GM21423 (cell line): ENCODE data around the gene PTDSS2.
A peak's percentile ranks its signal among the peaks of the same experiment; 100 is the strongest.
"Not testable (repeated sequence)": the region's sequence is repeated elsewhere in the genome, so short reads cannot be mapped to it uniquely, and the experiment has no call there.

Experiments
- ATAC-seq: cut with Tn5 transposase; IDR thresholded peaks from one replicate; pipeline ENCODE4 v1.9.1; 2021; ENCODE audit warnings: mild to moderate bottlenecking, moderate library complexity; ENCODE audit not compliant: unreplicated experiment

Gene PTDSS2

DNA sequence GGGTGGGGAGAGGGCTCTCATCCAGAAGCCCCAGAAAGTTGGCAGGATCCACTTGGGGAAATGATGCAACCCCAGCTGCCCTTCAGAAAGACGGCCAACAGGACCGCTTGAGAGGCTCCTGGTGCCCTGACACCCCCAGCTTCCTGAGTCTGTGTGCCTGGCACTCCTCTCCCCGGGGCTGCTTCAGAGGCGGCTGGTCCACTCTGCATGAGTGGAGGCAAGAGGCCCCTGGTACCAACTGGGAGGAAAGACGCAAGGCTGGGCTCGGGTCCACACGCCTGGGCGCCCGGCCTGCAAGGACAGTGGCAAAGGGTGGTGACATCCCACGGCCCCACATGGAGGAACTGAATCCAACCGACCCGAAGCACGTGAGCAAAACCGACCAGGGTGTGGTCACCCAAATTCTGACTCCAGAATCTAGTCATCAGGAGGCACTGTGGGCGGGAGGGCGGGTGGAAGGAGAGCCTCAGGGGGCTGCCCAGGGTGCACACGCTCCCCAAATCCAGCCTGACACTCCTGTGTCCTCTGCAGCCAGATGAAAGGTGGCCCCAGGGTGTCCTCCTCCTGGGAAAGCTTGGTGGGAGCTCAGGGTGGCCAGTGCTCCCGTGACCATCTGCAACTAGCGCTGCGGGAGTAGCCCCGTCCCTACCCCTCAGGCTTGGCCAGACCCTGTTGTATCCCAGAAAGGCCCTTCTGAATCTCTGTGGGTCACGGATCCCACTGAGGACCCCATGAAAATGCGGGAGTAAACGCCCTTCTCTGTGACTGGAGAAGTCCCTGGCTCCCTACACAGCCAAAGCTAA lies 53.3 kb downstream of the PTDSS2 start:
- ATAC-seq = no peak

DNA sequence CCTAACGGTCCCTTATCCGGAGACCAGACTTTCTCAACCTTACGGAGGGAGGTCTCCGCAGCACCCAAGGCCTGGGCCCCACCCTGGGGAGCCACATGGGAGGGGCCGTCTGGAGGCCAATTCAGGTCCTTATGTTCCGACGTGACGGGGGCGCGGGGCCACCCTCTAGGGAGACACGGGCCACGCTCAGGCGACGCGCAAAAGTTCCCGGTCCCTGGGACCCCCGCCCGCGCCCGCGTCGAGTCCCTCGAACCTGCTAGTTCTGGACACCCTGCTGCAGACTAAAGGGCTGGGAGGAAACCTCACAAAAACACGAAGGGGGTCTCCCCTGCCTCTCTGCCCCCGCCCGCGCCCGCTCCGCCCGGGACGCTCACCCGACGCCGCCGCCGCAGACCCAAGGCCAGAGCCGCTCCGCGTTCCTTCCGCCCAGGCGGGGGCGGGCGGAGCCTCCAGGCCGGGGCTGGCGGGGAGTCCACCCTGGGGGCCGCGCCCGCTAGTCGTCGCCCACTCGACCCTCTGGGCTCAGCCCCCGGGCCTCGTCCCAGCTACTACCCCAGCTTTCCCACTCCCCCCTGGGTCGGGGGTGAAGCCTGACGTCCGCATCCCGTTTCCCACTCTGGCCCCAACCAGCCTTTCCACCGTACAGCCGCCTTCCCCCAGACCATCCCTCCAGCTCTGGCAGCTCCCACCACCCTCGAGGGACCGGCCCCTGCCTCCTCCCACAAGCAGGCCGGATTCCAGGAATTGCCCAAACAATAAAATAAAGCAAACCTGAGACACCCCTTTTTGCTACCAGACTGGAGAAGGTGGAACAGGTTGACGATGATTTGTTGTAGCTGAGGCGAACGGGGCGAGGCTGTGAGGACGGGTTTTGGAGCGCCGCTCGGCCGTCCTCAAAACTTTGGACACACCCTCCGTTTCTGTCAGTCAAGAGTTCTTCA lies 54.2 kb downstream of the PTDSS2 start:
- no peak for ATAC-seq

DNA sequence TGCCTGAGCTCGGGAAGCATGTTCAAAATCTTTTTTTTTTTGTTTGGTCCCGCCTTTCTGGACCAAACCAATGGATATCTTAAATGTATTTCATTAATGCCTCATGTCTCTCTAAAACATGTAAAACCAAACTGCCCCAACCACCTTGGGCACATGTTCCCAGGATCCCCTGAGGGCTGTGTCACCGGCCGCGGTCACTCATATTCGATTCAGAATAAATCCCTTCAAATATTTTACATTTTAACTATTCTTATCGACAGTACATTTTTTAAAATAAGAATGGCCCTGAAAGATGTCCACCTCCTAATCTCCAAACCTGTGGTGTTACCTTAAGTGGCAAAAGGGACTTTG lies 54.9 kb downstream of the PTDSS2 start:
- ATAC-seq = no peak

DNA sequence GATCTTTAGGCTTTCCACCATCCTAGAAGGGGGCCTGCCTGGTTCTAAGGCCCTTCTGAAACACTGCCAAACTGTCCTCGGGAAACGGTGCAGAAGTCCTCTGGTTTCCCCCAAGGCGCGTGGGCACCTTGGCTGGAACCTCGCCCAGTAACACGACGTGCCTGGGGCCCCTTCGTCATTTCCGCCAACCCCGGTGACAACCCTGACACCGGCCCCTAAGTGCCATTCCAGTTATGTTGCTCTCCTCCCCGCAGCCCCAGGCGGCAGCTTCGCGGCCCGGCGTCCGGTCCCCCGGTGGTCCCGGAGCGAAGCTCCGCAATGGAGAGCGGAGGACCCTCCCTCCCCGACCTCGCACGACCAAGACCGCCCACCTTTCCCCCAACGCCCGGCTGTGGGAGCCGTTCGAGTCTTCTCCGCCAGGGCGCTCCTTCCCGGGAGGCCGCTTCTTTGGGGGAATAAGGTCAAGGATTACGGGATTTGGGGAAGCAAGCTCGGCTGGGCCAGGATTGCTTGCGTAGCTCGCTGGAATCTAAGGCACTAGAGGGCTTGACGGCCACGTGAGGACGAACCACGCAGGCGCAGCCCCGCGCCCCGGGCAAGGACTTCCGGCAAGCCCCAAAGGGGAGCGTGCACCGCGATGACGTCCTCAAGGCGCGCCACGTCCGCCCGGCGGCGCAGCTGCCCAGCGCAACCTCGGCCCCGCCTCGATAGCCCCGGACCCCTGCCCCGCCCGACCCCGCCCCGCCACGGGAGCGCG lies 56.3 kb downstream of the PTDSS2 start:
- ATAC-seq = peak; percentile 64

DNA sequence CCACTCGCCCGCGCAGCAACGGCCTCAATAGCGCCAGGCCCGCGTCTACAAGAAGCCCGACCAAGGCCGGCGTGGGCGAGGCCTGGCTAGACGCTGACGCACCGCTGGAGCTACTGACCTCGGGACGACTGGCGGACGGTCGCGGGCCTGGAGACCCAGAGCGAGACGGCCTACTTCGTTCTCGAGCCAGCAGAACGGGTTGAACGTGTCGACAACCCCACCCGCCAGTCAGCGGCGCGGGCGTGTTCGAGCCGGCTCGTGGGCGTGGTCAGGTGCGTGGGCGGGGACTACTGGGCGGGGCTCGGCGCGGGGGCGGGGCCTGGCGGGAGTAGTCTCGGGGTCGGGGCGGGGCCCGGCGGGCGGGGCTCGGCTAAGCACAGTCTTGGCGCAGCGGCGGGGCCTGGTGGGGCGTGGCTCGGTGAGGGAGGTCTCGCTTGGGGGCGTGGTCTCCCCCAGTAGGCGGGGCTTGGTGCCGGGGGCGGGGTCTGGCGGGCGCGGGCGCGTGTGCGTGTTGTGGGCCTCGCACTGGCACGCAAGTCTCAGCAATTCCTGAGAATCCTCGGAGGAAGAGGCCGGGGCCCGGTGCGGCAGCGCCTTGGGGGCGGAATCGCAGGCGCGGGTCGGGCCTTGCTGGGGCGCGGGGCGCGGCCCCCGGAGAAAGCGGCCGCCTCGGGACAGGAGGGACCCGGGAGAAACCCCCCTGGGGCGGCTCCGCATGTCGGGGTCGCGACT lies 57.1 kb downstream of the PTDSS2 start, which contains the start of gene RNH1:
Gene RNH1 (minus strand): TSS at position 248 of the 732 bp plus-strand sequence. CDS start 5,080 bp downstream, outside the sequence.
- ATAC-seq = peak; percentile 62

DNA sequence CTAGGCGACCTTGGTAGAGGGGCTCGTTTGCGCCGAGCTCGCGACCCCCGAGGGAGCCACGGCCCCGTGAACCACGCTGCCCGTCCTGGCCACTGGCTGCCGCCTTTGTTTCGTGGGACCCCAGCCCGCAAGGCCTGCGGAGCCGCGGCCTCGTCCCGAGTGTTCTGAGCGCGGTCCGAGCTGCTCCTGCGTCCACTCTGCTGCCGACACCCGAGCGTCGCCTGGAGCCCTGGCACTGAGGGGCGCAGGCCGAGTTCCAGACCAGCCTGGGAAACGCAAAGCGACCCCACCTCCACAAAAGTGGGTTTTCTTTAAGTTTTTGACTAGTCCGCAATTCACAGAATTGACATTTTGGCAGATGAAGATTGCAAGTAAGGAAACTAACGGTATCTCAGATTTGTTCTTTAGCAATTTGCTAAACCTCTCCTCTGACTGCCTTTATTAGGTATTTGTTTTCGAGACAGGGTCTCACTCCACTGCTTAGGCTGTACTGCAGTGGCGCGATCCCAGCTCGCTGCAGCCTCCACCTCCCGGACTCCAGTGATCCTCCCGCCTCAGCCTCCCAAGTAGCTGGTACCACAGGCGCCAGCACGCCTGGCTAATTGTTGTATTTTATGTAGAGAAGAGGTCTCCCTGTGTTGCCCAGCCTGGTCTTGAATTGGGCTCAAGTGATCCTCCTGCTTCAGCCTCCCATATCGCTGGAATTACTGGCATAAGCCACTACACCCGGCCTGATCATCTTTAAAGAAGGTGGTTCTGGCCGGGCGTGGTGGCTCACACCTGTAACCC lies 57.8 kb downstream of the PTDSS2 start:
- ATAC-seq = no peak

DNA sequence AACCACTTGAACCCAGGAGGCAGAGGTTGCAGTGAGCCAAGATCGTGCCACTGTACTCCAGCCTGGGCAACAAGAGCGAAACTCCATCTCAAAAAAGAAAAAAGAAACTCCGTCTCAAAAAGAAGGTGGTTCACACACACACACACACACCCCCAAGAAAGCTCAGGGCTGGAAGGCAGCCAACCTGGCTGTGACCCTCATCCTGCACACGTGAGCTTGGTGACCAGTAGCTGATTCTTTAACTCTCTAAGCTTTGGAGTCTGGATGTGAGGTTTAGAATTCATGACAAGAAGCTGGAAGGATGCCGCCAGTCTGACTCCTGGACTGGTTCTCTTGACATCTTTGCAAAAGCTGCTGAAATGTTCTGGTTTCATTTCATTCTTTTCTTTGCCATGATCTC lies 58.9 kb downstream of the PTDSS2 start:
- no peak for ATAC-seq

DNA sequence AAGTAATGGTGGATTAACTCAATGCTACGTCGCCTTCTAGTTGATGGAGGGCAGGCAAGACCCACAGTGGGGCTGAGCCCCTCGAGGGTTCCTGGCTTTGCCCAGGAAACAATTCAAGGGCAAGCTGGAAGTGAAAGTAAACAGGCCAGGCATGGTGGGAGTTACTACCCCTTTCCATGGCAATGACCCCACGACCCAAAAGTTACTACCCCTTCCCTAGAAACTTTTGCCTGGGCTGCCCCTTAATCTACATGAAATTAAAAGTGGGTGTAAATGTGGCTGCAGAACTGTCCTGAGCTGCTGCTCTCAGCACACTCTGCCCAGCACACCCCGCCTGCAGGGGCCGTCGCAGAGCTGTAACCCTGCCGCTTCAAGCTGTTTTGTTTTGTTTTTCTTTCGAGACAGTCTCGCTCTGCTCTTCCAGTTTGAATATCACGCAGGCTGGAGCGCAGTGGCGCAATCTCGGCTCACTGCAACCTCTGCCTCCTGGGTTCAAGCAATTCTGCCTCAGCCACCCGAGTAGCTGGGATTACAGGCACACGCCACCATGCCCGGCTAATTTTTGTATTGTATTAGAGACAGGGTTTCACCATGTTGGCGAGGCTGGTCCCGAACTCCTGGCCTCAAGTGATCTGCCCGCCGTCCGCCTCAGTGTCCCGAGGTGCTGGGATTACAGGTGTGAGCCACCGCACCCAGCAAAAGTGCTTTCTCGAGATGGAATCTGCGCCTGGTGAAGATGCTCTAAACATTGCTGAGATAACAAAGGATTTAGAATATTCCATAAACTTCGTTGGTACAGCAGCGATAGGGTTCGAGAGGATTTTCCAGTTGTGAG lies 62.9 kb downstream of the PTDSS2 start:
- ATAC-seq = no peak

DNA sequence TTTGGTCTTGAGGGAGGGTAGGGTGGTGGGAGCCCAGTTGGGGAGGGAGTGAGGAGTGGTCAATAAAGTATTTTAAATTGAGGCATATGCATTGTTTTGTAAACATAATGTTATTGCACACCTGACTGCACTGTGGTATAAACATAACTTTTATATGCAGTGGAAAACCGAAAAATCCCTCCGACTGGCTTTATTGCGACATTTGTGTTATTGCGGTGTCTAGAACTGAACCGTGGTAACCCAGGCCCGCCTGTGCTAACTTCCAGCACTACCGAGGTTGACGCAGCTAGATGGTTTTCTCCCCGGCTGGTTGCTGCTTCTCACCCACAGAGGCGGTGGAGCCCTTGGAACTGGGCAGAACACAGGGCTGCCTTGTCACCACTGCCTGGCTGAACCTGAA lies 64.5 kb downstream of the PTDSS2 start:
- no peak for ATAC-seq

DNA sequence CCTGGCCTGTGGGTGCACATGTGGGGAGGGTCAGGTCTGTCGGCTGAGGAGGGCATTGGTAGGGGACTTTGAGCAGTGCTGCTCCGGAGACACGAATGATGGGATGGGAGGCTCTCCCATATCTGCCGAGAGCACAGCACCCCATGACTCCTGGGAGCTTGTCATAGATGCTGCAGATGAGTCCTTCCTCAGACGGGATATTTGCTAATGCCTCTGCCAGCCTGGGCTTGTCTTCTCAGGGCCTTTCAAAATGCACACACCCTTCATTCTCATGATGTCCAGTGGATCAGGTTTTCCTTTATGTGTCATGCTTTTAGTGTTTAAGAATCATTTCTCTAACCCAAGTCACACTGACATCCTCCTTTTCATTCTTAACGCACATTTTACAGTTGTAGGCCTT lies 65.1 kb downstream of the PTDSS2 start:
- no peak for ATAC-seq

DNA sequence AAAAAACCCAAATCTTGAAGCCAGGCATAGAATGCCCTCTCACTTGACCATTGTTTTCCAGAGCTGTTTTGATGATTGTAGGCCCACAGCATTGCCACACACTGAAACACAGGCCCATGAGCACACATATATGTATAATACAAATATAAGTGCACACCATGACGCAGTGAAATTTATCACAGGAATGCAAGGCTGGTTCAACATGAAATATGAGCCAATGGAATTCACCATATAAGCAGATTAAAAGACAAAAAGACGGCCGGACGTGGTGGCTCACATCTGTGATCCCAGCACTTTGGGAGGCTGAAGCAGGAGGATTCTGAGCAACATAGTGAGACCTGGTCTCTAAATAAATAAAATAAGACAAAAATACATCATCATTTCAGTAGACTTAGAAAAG lies 66.3 kb downstream of the PTDSS2 start:
- ATAC-seq = no peak

DNA sequence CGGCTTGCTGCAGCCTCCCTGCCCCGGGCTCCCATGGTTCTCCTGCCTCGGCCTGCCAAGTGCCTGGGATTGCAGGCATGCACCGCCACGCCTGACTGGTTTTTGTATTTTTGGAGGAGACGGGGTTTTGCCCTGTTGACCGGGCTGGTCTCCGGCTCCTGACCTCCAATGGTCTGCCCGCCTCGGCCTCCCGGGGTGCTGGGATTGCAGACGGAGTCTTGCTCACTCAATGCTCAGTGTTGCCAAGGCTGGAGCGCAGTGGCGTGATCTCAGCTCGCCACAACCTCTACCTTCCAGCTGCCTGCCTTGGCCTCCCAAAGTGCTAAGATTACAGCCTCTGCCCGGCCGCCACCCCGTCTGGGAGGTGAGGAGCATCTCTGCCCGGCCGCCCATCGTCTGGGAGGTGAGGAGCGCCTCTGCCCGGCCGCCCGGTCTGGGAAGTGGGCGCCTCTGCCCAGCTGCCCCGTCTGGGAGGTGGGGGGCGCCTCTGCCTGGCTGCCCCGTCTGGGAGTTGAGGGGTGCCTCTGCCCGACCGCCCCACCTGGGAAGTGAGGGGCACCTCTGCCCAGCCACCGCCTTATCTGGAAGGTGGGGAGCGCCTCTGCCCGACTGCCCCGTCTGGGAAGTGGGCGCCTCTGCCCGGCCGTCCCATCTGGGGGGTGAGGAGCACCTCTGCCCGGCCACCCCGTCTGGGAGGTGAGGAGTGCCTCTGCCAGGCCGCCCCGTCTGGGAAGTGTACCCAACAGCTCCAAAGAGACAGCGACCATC lies 67.0 kb downstream of the PTDSS2 start:
- not testable (repeated sequence) for ATAC-seq

DNA sequence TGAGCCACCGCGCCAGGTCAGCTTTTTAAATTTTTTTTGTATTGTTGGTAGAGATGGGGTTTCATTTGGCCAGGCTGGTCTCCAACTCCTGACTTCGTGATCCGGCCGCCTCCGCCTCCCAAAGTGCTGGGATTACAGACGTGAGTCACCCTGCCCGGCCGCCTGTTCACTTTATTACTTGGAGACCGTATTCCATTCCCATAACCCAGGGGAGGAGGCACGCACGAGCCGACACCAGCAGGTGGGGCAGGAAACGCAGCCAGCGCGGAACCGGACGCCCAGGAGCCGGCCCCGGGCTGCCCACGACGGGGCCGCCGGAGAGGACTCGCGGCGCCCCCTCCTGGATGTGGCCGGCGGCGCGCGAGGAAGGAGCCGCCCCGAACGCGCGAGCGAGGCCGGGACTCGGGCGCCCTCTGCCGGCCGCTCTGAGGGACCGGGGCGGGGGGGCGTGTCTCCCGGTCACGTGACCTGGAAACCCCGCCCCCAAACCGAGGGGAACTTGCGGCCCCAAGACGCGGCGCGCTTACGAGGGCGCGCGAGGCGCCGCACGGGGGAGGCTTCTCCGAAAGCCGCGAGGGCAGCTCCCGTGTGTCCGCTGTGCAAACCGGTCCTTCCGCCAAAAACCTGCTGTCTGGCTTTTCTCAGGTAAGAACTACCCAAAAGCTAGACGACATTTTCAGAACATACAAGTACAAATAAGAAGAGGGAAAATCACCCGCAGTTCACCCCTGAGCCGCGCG lies 68.6 kb downstream of the PTDSS2 start:
- peak; percentile 95 for ATAC-seq

DNA sequence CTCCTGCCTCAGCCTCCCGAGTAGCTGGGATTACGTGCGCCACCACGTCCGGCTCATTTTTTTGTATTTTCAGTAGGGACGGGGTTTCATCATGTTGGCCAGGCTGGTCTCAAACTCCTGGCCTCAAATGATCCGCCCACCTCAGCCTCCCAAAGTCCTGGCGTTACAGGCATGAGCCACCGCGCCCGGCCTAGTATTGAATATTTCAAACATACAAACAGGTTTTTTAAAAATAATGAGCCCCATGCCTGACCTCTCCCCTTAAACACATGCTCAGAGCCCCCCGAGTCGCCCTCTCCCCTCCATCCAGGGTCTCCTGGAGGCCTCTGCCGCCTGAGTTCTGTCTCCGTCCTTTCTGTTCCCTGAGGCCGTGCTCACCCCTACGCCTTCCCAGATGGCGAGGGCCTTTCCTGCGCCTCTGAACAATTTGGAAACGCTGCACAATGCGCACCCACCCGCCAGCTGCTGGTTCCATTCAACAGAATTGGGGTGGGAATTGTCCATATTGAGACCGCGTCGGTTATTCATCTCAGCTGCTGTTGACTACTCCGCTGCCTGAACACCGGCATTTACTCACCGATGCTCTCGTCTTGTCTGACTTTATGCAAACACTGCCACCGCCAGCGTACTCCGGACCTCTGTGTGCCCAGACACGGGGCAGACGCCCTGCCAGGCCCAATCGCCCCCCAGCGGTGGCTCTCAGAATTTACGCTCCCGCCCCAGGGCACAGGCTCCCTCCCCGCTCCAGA lies 70.5 kb downstream of the PTDSS2 start:
- no peak for ATAC-seq

DNA sequence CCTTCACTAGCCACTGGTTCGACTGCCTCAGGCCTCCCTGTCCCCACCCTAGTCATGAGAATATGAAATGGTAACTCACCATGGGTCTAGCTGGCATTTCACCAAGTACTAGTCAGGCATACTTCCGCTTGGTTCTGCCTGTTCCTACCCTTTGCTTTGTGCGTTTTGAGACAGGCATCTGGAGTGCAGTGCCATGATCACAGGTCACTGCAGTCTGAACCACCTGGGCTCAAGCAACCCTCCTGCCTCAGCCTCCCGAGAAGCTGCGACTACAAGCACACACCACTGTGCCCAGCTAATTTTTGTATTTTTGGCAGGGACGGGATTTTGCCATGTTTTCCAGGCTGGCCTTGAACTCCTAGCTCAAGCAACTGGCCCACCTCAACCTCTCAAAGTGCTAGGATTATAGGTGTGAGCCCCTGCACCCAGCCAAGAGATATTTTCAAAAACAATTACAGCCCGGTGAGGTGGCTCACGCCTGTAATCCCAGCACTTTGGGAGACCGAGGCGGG lies 71.2 kb downstream of the PTDSS2 start:
- no peak for ATAC-seq

DNA sequence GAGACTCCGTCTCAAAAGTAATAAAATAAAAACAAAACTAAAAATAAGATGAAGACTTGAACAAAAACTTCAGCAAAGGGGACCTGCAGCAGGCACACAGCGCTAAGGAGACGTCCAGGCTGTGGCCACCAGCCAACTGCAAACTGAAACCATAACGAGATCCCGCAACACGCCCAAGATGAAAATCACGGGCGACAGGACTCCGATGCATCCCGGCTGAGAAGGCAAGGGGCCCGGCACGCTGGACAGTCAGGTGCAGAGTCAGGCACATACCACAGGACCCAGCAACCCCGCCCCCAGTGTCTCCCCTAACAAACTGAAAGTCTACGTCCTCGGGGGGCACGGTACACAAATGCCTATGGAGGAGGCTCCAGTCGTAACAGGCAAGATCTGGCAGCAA lies 76.1 kb downstream of the PTDSS2 start:
- ATAC-seq = no peak
